DOHH2 (cell line): Measurements from ENCODE around the gene RNF224.

Experiments used
- H3F3A ChIP-seq: fragments of 200-600 bp; sonication (generic), shearing (Covaris generic); 2 replicates; pipeline ENCODE4 v1.6.0; 2016; ENCODE audit warnings: antibody characterized with exemption, mild to moderate bottlenecking; ENCODE audit not compliant: control insufficient read depth, insufficient read depth
- H3K27ac ChIP-seq: fragments of 200-600 bp; sonication (generic); 2 replicates; pipeline ENCODE4 v1.5.1; 2014; ENCODE audit warnings: low read depth, mild to moderate bottlenecking, low read length, moderate library complexity
- H3K27me3 ChIP-seq: fragments of 200-600 bp; sonication (generic); 2 replicates; pipeline ENCODE4 v1.6.1; 2014; ENCODE audit warnings: mild to moderate bottlenecking, low read length, mixed read lengths; ENCODE audit not compliant: control insufficient read depth
- H3K36me3 ChIP-seq: fragments of 200-600 bp; sonication (generic); 2 replicates; pipeline ENCODE4 v1.6.1; 2014; ENCODE audit warnings: mild to moderate bottlenecking, low read length, moderate library complexity, mixed read lengths; ENCODE audit not compliant: control insufficient read depth
- H3K4me1 ChIP-seq: fragments of 200-600 bp; sonication (generic); 2 replicates; pipeline ENCODE4 v1.6.1; 2014; ENCODE audit warnings: mild to moderate bottlenecking, low read length, mixed read lengths; ENCODE audit not compliant: control insufficient read depth
- H3K4me2 ChIP-seq: fragments of 200-600 bp; sonication (generic); 2 replicates; pipeline ENCODE4 v1.6.0; 2014; ENCODE audit warnings: mild to moderate bottlenecking, low read length, moderate library complexity
- H3K4me3 ChIP-seq: fragments of 200-600 bp; sonication (generic); 2 replicates; pipeline ENCODE4 v1.5.1; 2014; ENCODE audit warnings: mild to moderate bottlenecking, low read length, mixed read lengths
- H3K79me2 ChIP-seq: fragments of 200-600 bp; sonication (generic); 2 replicates; pipeline ENCODE4 v1.6.1; 2014; ENCODE audit warnings: mild to moderate bottlenecking, low read length, mixed read lengths; ENCODE audit not compliant: control insufficient read depth
- H3K9me2 ChIP-seq: fragments of 200-600 bp; sonication (generic); replicated peaks from 2 replicates; pipeline ENCODE4 v1.6.1; 2014; ENCODE audit warnings: mild to moderate bottlenecking, low read length, mixed read lengths; ENCODE audit not compliant: control insufficient read depth
- H3K9me3 ChIP-seq: fragments of 200-600 bp; sonication (generic); 2 replicates; pipeline ENCODE4 v1.6.1; 2014; ENCODE audit warnings: antibody characterized with exemption, low read length, mixed read lengths; ENCODE audit not compliant: control insufficient read depth, insufficient read depth
- H4K20me1 ChIP-seq: fragments of 200-600 bp; sonication (generic); 2 replicates; pipeline ENCODE4 v1.6.0; 2014; ENCODE audit warnings: low read depth, mild to moderate bottlenecking, antibody characterized with exemption, low read length, moderate library complexity; ENCODE audit not compliant: control insufficient read depth, insufficient read depth
- CTCF ChIP-seq: fragments of 200-600 bp; sonication (generic); IDR thresholded peaks from one replicate; pipeline ENCODE4 v1.5.1; 2014; ENCODE audit warnings: antibody characterized with exemption, mild to moderate bottlenecking, low read depth, low read length; ENCODE audit not compliant: poor library complexity, severe bottlenecking
- EZH2phosphoT487 ChIP-seq: fragments of 200-600 bp; sonication (generic); IDR thresholded peaks from 2 replicates; pipeline ENCODE4 v1.6.1; 2017; ENCODE audit warnings: borderline replicate concordance, mild to moderate bottlenecking, antibody characterized with exemption, low read length, moderate library complexity, mixed read lengths

Gene RNF224

GRCh38 chr9:137189297-137190295 lies 37.7 kb upstream of the RNF224 start:
- Histone ChIP-seq H3K4me2 (peak overlapping the region; percentile 72), H3K27ac (peak overlapping the region; percentile 83), H3K79me2 (peaks cover 59% of the 10 kb centered on the region), H3F3A (no peaks in the 10 kb centered on the region), H3K36me3 (peaks cover 49% of the 10 kb centered on the region), H4K20me1 (no peaks in the 10 kb centered on the region), H3K4me1 (peaks cover 29% of the 10 kb centered on the region), H3K9me3 (no peaks in the 10 kb centered on the region), H3K4me3 (peak overlapping the region; percentile 95), H3K27me3 (no peaks in the 10 kb centered on the region), H3K9me2 (no peaks in the 10 kb centered on the region)
- no peak for TF ChIP-seq CTCF
- TF ChIP-seq EZH2phosphoT487: no peak

GRCh38 chr9:137190315-137190856 lies 36.9 kb upstream of the RNF224 start:
- TF ChIP-seq CTCF: no peak
- no peak for TF ChIP-seq EZH2phosphoT487
- Histone ChIP-seq H3K4me1 (peaks cover 29% of the 10 kb centered on the region), H3K79me2 (peaks cover 54% of the 10 kb centered on the region), H3K4me3 (peak overlapping the region; percentile 95), H3F3A (no peaks in the 10 kb centered on the region), H4K20me1 (no peaks in the 10 kb centered on the region), H3K9me3 (no peaks in the 10 kb centered on the region), H3K4me2 (peak overlapping the region; percentile 72), H3K9me2 (no peaks in the 10 kb centered on the region), H3K27ac (no peak overlapping the region), H3K27me3 (no peaks in the 10 kb centered on the region), H3K36me3 (peaks cover 44% of the 10 kb centered on the region)

GRCh38 chr9:137191245-137191644 lies 36.1 kb upstream of the RNF224 start:
- peaks cover 45% of the 10 kb centered on the region for H3K79me2 ChIP-seq
- H3K9me3 ChIP-seq: no peaks in the 10 kb centered on the region
- H4K20me1 ChIP-seq: no peaks in the 10 kb centered on the region
- no peaks in the 10 kb centered on the region for H3K27me3 ChIP-seq
- H3K4me1 ChIP-seq: peaks cover 29% of the 10 kb centered on the region
- H3K4me3 ChIP-seq: no peak overlapping the region
- TF ChIP-seq EZH2phosphoT487 (no peak), CTCF (no peak)
- peaks cover 39% of the 10 kb centered on the region for H3K36me3 ChIP-seq
- no peak overlapping the region for H3K27ac ChIP-seq
- H3K4me2 ChIP-seq: no peak overlapping the region
- H3F3A ChIP-seq: no peaks in the 10 kb centered on the region
- H3K9me2 ChIP-seq: no peaks in the 10 kb centered on the region
